Measurements from ENCODE around the gene HOXA5.

HOXA5 gene

GRCh38 chr7:27178366-27178765 lies 34.9 kb upstream of the HOXA5 start:
- Histone ChIP-seq H3K27me3 (ENCODE audit: low read depth) (no peaks in the 10 kb centered on the region), H3K36me3 (replicated peaks) (peaks cover 12% of the 10 kb centered on the region), H3K4me1 (peaks cover 29% of the 10 kb centered on the region), H3K9me3 (no peaks in the 10 kb centered on the region), H3K4me3 (no peak overlapping the region)
- DNase-seq (ENCODE audit: low spot score in 2 of 2) = peak in 1 of 2 experiments; percentile 38
- in situ Hi-C loops (cut with MboI; ENCODE audit: low sequenced_read_pairs) = no loop called here

- Histone ChIP-seq H3K27me3 (ENCODE audit: low read depth) (no peaks in the 10 kb centered on the region), H3K4me1 (peaks cover 27% of the 10 kb centered on the region), H3K9me3 (no peaks in the 10 kb centered on the region), H3K36me3 (replicated peaks) (peaks cover 12% of the 10 kb centered on the region), H3K4me3 (no peak overlapping the region)
- in situ Hi-C loops (cut with MboI; ENCODE audit: low sequenced_read_pairs) = no loop called here
- peak in 1 of 2 experiments; percentile 20 for DNase-seq (ENCODE audit: low spot score in 2 of 2)
Observed at GRCh38 chr7:27177795-27178320, 34.4 kb upstream of the HOXA5 start.

GRCh38 chr7:27176962-27177794 lies 33.7 kb upstream of the HOXA5 start:
- no peaks in the 10 kb centered on the region for H3K27me3 ChIP-seq (ENCODE audit: low read depth)
- H3K4me1 ChIP-seq = peaks cover 23% of the 10 kb centered on the region
- DNase-seq (ENCODE audit: low spot score in 2 of 2) = peak in 1 of 2 experiments; percentile 6
- in situ Hi-C loops (cut with MboI; ENCODE audit: low sequenced_read_pairs) = no loop called here
- H3K36me3 ChIP-seq (replicated peaks) = peaks cover 9% of the 10 kb centered on the region
- H3K4me3 ChIP-seq = no peak overlapping the region
- H3K9me3 ChIP-seq = no peaks in the 10 kb centered on the region

GRCh38 chr7:27176524-27176845 lies 33.0 kb upstream of the HOXA5 start:
- peak in 1 of 2 experiments; percentile 6 for DNase-seq (ENCODE audit: low spot score in 2 of 2)
- peaks cover 23% of the 10 kb centered on the region for H3K4me1 ChIP-seq
- in situ Hi-C loops (cut with MboI; ENCODE audit: low sequenced_read_pairs) = no loop called here
- H3K9me3 ChIP-seq = no peaks in the 10 kb centered on the region
- no peak overlapping the region for H3K4me3 ChIP-seq
- H3K27me3 ChIP-seq (ENCODE audit: low read depth) = no peaks in the 10 kb centered on the region
- H3K36me3 ChIP-seq (replicated peaks) = peaks cover 10% of the 10 kb centered on the region

- Histone ChIP-seq H3K4me1 (peaks cover 23% of the 10 kb centered on the region), H3K36me3 (replicated peaks) (peaks cover 11% of the 10 kb centered on the region), H3K4me3 (no peak overlapping the region), H3K27me3 (ENCODE audit: low read depth) (no peaks in the 10 kb centered on the region), H3K9me3 (no peaks in the 10 kb centered on the region)
- no peak for DNase-seq (ENCODE audit: low spot score in 2 of 2)
- in situ Hi-C loops (cut with MboI; ENCODE audit: low sequenced_read_pairs) = no loop called here
Observed at GRCh38 chr7:27175626-27176523, 32.4 kb upstream of the HOXA5 start.

- Histone ChIP-seq H3K9me3 (no peaks in the 10 kb centered on the region), H3K27me3 (ENCODE audit: low read depth) (no peaks in the 10 kb centered on the region), H3K36me3 (replicated peaks) (peaks cover 11% of the 10 kb centered on the region), H3K4me1 (peaks cover 16% of the 10 kb centered on the region), H3K4me3 (peak overlapping the region; percentile 70; the same call in 1 of the 2 replicates)
- in situ Hi-C loops (cut with MboI; ENCODE audit: low sequenced_read_pairs) = loop anchor here (25.0 kb wide), 1 partner anchor 963 kb away; the partner anchor contains the start of genes CBX3 and HNRNPA2B1
- DNase-seq (ENCODE audit: low spot score in 2 of 2) = peak in 1 of 2 experiments; percentile 71
Observed at GRCh38 chr7:27174874-27175625, 31.6 kb upstream of the HOXA5 start.

GRCh38 chr7:27173956-27174873 lies 30.7 kb upstream of the HOXA5 start, which contains the start of gene HOXA10:
TSS of gene HOXA10 (minus strand) at chr7:27174320. CDS start at chr7:27174306, 14 bp downstream.
- in situ Hi-C loops (cut with MboI; ENCODE audit: low sequenced_read_pairs) = loop anchor here (25.0 kb wide), 1 partner anchor 962 kb away; the partner anchor contains the start of genes CBX3 and HNRNPA2B1
- Histone ChIP-seq H3K36me3 (replicated peaks) (peaks cover 15% of the 10 kb centered on the region), H3K4me3 (peak within 1 kb of the TSS; percentile 70), H3K9me3 (no peaks in the 10 kb centered on the region), H3K4me1 (peaks cover 11% of the 10 kb centered on the region), H3K27me3 (ENCODE audit: low read depth) (no peaks in the 10 kb centered on the region)
- DNase-seq (ENCODE audit: low spot score in 2 of 2) = peak; percentile 68 to 83

GRCh38 chr7:27173511-27173955 lies 30.1 kb upstream of the HOXA5 start:
- in situ Hi-C loops (cut with MboI; ENCODE audit: low sequenced_read_pairs) = loop anchor here (25.0 kb wide), 1 partner anchor 961 kb away; the partner anchor contains the start of genes CBX3 and HNRNPA2B1
- no peaks in the 10 kb centered on the region for H3K27me3 ChIP-seq (ENCODE audit: low read depth)

GRCh38 chr7:27172823-27173510 lies 29.5 kb upstream of the HOXA5 start:
- Histone ChIP-seq H3K9me3 (no peaks in the 10 kb centered on the region), H3K27me3 (ENCODE audit: low read depth) (no peaks in the 10 kb centered on the region), H3K4me3 (peak overlapping the region; percentile 70), H3K4me1 (peaks cover 11% of the 10 kb centered on the region), H3K36me3 (replicated peaks) (peaks cover 24% of the 10 kb centered on the region)
- in situ Hi-C loops (cut with MboI; ENCODE audit: low sequenced_read_pairs) = loop anchor here (25.0 kb wide), 1 partner anchor 961 kb away; the partner anchor contains the start of genes CBX3 and HNRNPA2B1
- peak in 1 of 2 experiments; percentile 76 for DNase-seq (ENCODE audit: low spot score in 2 of 2)

More at GRCh38 chr7:27173511-27173955, 30.1 kb upstream of the HOXA5 start:
- Histone ChIP-seq H3K4me1 (peaks cover 11% of the 10 kb centered on the region), H3K9me3 (no peaks in the 10 kb centered on the region), H3K4me3 (peak overlapping the region; percentile 70), H3K36me3 (replicated peaks) (peaks cover 22% of the 10 kb centered on the region)
- peak in 1 of 2 experiments; percentile 39 for DNase-seq (ENCODE audit: low spot score in 2 of 2)

GRCh38 chr7:27172315-27172774 lies 28.9 kb upstream of the HOXA5 start:
- H3K36me3 ChIP-seq (replicated peaks) = peaks cover 29% of the 10 kb centered on the region
- peaks cover 9% of the 10 kb centered on the region for H3K4me1 ChIP-seq
- H3K9me3 ChIP-seq = no peaks in the 10 kb centered on the region
- peak overlapping the region; percentile 70 for H3K4me3 ChIP-seq
- in situ Hi-C loops (cut with MboI; ENCODE audit: low sequenced_read_pairs) = loop anchor here (25.0 kb wide), 1 partner anchor 960 kb away; the partner anchor contains the start of genes CBX3 and HNRNPA2B1
- peak; percentile 42 to 49 for DNase-seq (ENCODE audit: low spot score in 2 of 2)
- H3K27me3 ChIP-seq (ENCODE audit: low read depth) = no peaks in the 10 kb centered on the region

GRCh38 chr7:27171637-27172314 lies 28.3 kb upstream of the HOXA5 start:
- Histone ChIP-seq H3K9me3 (no peaks in the 10 kb centered on the region), H3K4me1 (peaks cover 9% of the 10 kb centered on the region), H3K4me3 (peak overlapping the region; percentile 70), H3K36me3 (replicated peaks) (peaks cover 29% of the 10 kb centered on the region), H3K27me3 (ENCODE audit: low read depth) (no peaks in the 10 kb centered on the region)
- in situ Hi-C loops (cut with MboI; ENCODE audit: low sequenced_read_pairs) = loop anchor here (25.0 kb wide), 1 partner anchor 959 kb away; the partner anchor contains the start of genes CBX3 and HNRNPA2B1
- peak; percentile 58 to 63 for DNase-seq (ENCODE audit: low spot score in 2 of 2)

All from HAP-1 (cell line).